ENCODE data around the gene SCGB1A1. TPM values are rescaled to one million over a fixed set of nuclear protein-coding genes. Genes with fewer than 3 reads are reported as not detected.

SCGB1A1 gene
- total RNA-seq, 1 experiment from 2014 or later: not detected

DNA sequence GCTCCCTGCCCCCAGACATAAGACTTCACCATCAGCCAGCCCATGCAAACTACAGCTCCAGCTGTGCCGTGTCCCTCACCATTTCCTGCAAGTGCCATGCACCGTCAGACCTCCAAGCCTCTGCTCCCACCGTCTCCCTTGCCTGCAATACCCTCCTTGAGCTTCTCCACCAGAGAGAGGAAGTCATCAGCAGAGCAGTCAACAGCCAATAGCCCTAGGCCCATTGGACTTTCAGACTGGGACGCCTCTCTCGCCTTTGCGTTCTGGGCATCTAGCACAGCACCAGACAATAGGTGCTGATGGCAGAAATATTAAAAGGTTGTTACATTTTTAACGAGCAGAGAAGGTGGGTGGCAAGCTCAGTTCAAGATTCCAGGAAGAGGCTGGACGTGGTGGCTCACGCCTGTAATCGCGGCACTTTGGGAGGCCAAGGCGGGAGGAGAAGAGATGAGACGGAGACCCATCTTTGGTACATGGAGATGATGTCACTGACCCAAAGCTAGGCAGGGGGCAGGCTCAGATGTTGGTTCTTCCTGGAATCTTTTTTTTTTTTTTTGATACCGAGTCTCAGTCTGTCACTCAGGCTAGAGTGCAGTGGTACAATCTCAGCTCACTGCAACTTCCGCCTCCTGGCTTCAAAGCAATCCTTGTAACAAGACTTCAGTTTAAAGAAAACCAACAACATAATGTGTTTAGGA lies 31.9 kb downstream of the SCGB1A1 start:
- TF ChIP-seq, protein P1, sequence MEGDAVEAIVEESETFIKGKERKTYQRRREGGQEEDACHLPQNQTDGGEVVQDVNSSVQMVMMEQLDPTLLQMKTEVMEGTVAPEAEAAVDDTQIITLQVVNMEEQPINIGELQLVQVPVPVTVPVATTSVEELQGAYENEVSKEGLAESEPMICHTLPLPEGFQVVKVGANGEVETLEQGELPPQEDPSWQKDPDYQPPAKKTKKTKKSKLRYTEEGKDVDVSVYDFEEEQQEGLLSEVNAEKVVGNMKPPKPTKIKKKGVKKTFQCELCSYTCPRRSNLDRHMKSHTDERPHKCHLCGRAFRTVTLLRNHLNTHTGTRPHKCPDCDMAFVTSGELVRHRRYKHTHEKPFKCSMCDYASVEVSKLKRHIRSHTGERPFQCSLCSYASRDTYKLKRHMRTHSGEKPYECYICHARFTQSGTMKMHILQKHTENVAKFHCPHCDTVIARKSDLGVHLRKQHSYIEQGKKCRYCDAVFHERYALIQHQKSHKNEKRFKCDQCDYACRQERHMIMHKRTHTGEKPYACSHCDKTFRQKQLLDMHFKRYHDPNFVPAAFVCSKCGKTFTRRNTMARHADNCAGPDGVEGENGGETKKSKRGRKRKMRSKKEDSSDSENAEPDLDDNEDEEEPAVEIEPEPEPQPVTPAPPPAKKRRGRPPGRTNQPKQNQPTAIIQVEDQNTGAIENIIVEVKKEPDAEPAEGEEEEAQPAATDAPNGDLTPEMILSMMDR (IDR thresholded peaks at IDR 0.05; ENCODE audit: insufficient read depth in 1 of 2, low read depth in 1 of 2, low read length in 1 of 2, severe bottlenecking in 1 of 2, unreplicated experiment in 1 of 2): no peak
- Mint-ChIP-seq H3K4me3 (ENCODE audit: unreplicated experiment) (no peak overlapping the region), H3K9me3 (ENCODE audit: unreplicated experiment) (no peaks in the 10 kb centered on the region), H3K4me1 (ENCODE audit: low read depth, unreplicated experiment) (peaks cover 14% of the 10 kb centered on the region), H3K27me3 (ENCODE audit: insufficient read depth, unreplicated experiment) (no peaks in the 10 kb centered on the region), H3K27ac (ENCODE audit: unreplicated experiment) (no peak overlapping the region), H3K36me3 (ENCODE audit: insufficient read depth, unreplicated experiment) (no peaks in the 10 kb centered on the region)
- POLR2A ChIA-PET: no interaction called here
- Histone ChIP-seq H3K9me3 (no peaks in the 10 kb centered on the region), H3K27me3 (replicated peaks; ENCODE audit: control insufficient read depth, insufficient read depth, low read length) (no peaks in the 10 kb centered on the region), H3K36me3 (ENCODE audit: control insufficient read depth, insufficient read depth, low read length) (no peaks in the 10 kb centered on the region), H3K4me3 (ENCODE audit: low read depth, low read length) (no peak overlapping the region), H3K4me1 (0 out of 2 replicates have a peak, but pooled peaks cover 4% of the 10 kb centered on the region)
- no TSS peak for BruUV-seq (replicated peaks)
- no peak for DNase-seq
- intact Hi-C loops (cut with micrococcal nuclease; ENCODE audit: unreplicated experiment): no loop called here
- CTCF ChIA-PET: no interaction called here

DNA sequence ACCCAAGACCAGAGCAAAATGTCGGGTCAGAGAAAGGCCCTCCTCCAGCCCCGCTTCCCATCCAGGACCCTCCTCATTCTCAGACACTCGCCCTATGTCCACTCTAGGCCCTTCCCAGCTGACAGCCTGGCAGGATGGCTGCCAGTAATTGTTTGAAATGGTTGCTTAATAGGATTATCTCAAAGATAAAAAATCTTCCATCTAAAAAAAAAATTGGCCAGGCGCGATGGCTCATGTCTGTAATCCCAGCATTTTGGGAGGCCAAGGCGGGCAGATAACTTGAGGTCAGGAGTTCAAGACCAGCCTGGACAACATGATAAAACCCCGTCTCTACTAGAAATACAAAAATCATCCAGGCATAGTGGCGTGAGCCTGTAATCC lies 32.4 kb downstream of the SCGB1A1 start:
- no peak overlapping the region for H3K27ac Mint-ChIP-seq (ENCODE audit: unreplicated experiment)
- DNase-seq: no peak
- Histone ChIP-seq H3K4me3 (ENCODE audit: low read depth, low read length) (no peak overlapping the region), H3K9me3 (no peaks in the 10 kb centered on the region), H3K4me1 (peaks cover 7% of the 10 kb centered on the region), H3K27me3 (replicated peaks; ENCODE audit: control insufficient read depth, insufficient read depth, low read length) (no peaks in the 10 kb centered on the region), H3K36me3 (ENCODE audit: control insufficient read depth, insufficient read depth, low read length) (no peaks in the 10 kb centered on the region)
- H3K4me3 Mint-ChIP-seq (ENCODE audit: unreplicated experiment): no peak overlapping the region
- TF ChIP-seq, protein P1 (IDR thresholded peaks at IDR 0.05; ENCODE audit: insufficient read depth in 1 of 2, low read depth in 1 of 2, low read length in 1 of 2, severe bottlenecking in 1 of 2, unreplicated experiment in 1 of 2): no peak
- no TSS peak for BruUV-seq (replicated peaks)
- H3K36me3 Mint-ChIP-seq (ENCODE audit: insufficient read depth, unreplicated experiment): no peaks in the 10 kb centered on the region
- CTCF ChIA-PET: no interaction called here
- peaks cover 14% of the 10 kb centered on the region for H3K4me1 Mint-ChIP-seq (ENCODE audit: low read depth, unreplicated experiment)
- no peaks in the 10 kb centered on the region for H3K27me3 Mint-ChIP-seq (ENCODE audit: insufficient read depth, unreplicated experiment)
- POLR2A ChIA-PET: no interaction called here
- no peaks in the 10 kb centered on the region for H3K9me3 Mint-ChIP-seq (ENCODE audit: unreplicated experiment)
- intact Hi-C loops (cut with micrococcal nuclease; ENCODE audit: unreplicated experiment): no loop called here

DNA sequence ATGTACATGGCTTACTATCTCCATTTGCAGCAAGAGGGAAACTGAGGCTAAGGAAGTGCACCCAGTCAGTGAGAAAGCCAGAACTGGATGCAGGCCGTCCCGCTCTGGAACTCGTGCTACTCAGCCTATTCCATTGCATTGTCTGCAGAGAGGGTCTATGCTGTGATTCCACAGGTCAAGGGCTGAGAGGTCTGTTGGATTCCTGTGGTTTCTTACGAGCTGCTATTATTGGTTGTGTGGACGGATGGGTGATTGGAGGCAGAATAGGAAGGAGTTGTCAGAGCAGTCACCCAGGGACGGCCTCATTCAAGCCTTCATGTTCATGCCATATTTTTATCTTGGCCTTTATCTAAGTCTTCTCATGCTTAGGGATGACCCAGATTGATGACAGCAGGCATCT lies 33.4 kb downstream of the SCGB1A1 start:
- no peak overlapping the region for H3K4me3 ChIP-seq (ENCODE audit: low read depth, low read length)
- POLR2A ChIA-PET: no interaction called here
- BruUV-seq (replicated peaks): no TSS peak
- CTCF ChIA-PET: no interaction called here
- H3K27me3 Mint-ChIP-seq (ENCODE audit: insufficient read depth, unreplicated experiment): no peaks in the 10 kb centered on the region
- no peak overlapping the region for H3K4me3 Mint-ChIP-seq (ENCODE audit: unreplicated experiment)
- TF ChIP-seq, protein P1 (IDR thresholded peaks at IDR 0.05; ENCODE audit: insufficient read depth in 1 of 2, low read depth in 1 of 2, low read length in 1 of 2, severe bottlenecking in 1 of 2, unreplicated experiment in 1 of 2): no peak
- H3K4me1 Mint-ChIP-seq (ENCODE audit: low read depth, unreplicated experiment): peaks cover 7% of the 10 kb centered on the region
- no peaks in the 10 kb centered on the region for H3K36me3 Mint-ChIP-seq (ENCODE audit: insufficient read depth, unreplicated experiment)
- no peaks in the 10 kb centered on the region for H3K9me3 Mint-ChIP-seq (ENCODE audit: unreplicated experiment)
- intact Hi-C loops (cut with micrococcal nuclease; ENCODE audit: unreplicated experiment): no loop called here
- H3K9me3 ChIP-seq: no peaks in the 10 kb centered on the region
- no peak overlapping the region for H3K27ac Mint-ChIP-seq (ENCODE audit: unreplicated experiment)
- peaks cover 17% of the 10 kb centered on the region for H3K4me1 ChIP-seq
- H3K27me3 ChIP-seq (replicated peaks; ENCODE audit: control insufficient read depth, insufficient read depth, low read length): no peaks in the 10 kb centered on the region
- H3K36me3 ChIP-seq (ENCODE audit: control insufficient read depth, insufficient read depth, low read length): no peaks in the 10 kb centered on the region
- DNase-seq: no peak
